Left ventricle myocardium inferior (tissue), 1 donor: Measurements from ENCODE around the gene TLCD5. TPM values are rescaled to one million over a fixed set of nuclear protein-coding genes. Genes with fewer than 3 reads are reported as not detected.

Source experiments
- DNase-seq: peaks from one replicate; pipeline ENCODE4 v3.0.0-alpha.2; 2020
- H3K27ac ChIP-seq: fragments of 200-600 bp; replicated peaks from 2 replicates; pipeline ENCODE4 v1.8.0; 2021
- H3K27me3 ChIP-seq: fragments of 200-600 bp; 2 replicates; pipeline ENCODE4 v1.8.0; 2021; ENCODE audit warnings: low read depth
- H3K36me3 ChIP-seq: fragments of 200-600 bp; 2 replicates; pipeline ENCODE4 v1.8.0; 2021
- H3K4me1 ChIP-seq: fragments of 200-600 bp; 2 replicates; pipeline ENCODE4 v1.8.0; 2021
- H3K4me3 ChIP-seq: fragments of 200-600 bp; 2 replicates; pipeline ENCODE4 v1.8.0; 2021; ENCODE audit warnings: mild to moderate bottlenecking, moderate library complexity
- H3K9me3 ChIP-seq: fragments of 200-600 bp; replicated peaks from 2 replicates; pipeline ENCODE4 v1.8.0; 2021
- CTCF ChIP-seq: fragments of 200-600 bp; IDR thresholded peaks from 2 replicates; pipeline ENCODE4 v1.8.0; 2021; ENCODE audit warnings: antibody characterized with exemption, mild to moderate bottlenecking, borderline replicate concordance
- intact Hi-C: fragments of 100-400 bp; cut with micrococcal nuclease; formaldehyde crosslinking; loops from one replicate; pipeline ENCODE4 v1.11.0; 2022
- total RNA-seq: library from RNA; stranded (reverse); fragmentation: NEBNext Ultra II Directional; extraction: Animal tissue kit (Norgen Biotek cat#: 25700); gene quantifications from one replicate; pipeline ENCODE4 v1.2.1, GENCODE V29; 2021
- donor health status: DM: no; HTN: yes; CAD: no; lungs with severe emphysema.

The TLCD5 gene
- total RNA-seq, 1 donor from 2014 or later = 9.7 TPM

- Histone ChIP-seq H3K27me3 (no peaks in the 10 kb centered on the region), H3K9me3 (no peaks in the 10 kb centered on the region), H3K36me3 (no peaks in the 10 kb centered on the region), H3K4me3 (no peak overlapping the region), H3K27ac (no peak overlapping the region), H3K4me1 (peaks cover 94% of the 10 kb centered on the region)
- DNase-seq = no peak
- no peak for TF ChIP-seq CTCF
- intact Hi-C loops = no loop called here
Measured at GRCh38 chr11:120352405-120352804, 27.3 kb downstream of the TLCD5 start.

DNA sequence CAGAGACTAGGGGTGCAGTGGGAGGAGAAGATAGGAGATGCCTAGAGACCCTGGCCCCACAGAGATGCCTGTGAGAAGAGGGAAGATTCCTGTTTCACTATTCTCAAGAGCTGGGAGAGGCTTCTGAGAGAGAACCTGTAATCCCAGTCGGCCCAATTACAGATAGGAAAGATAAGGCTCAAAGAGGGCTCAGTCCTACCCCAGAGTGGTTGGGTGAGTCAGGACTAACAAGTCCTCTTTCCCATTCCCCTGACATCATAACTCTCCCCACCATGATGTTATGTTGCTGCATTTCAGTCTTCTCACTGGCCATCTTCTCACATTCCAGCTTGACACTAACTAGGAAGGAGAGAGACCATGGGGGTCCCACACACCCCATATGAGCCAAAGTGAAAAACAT is 29.0 kb downstream of the TLCD5 start:
- H3K36me3 ChIP-seq = no peaks in the 10 kb centered on the region
- H3K4me3 ChIP-seq = no peak overlapping the region
- intact Hi-C loops = no loop called here
- TF ChIP-seq CTCF = no peak
- DNase-seq = no peak
- H3K4me1 ChIP-seq = peaks cover 94% of the 10 kb centered on the region
- peak overlapping the region; percentile 28 for H3K27ac ChIP-seq
- H3K9me3 ChIP-seq = no peaks in the 10 kb centered on the region
- H3K27me3 ChIP-seq = no peaks in the 10 kb centered on the region

GRCh38 chr11:120354779-120355178 is 29.7 kb downstream of the TLCD5 start:
- no peak overlapping the region for H3K4me3 ChIP-seq
- DNase-seq = no peak
- H3K36me3 ChIP-seq = no peaks in the 10 kb centered on the region
- H3K27ac ChIP-seq = peak overlapping the region; percentile 28
- H3K27me3 ChIP-seq = no peaks in the 10 kb centered on the region
- no peak for TF ChIP-seq CTCF
- H3K9me3 ChIP-seq = no peaks in the 10 kb centered on the region
- intact Hi-C loops = no loop called here
- peaks cover 94% of the 10 kb centered on the region for H3K4me1 ChIP-seq

- Histone ChIP-seq H3K9me3 (no peaks in the 10 kb centered on the region), H3K4me3 (no peak overlapping the region), H3K27ac (no peak overlapping the region), H3K36me3 (no peaks in the 10 kb centered on the region), H3K27me3 (no peaks in the 10 kb centered on the region), H3K4me1 (peaks cover 97% of the 10 kb centered on the region)
- intact Hi-C loops = no loop called here
- no peak for TF ChIP-seq CTCF
- no peak for DNase-seq
Measured at GRCh38 chr11:120357620-120358019, 32.5 kb downstream of the TLCD5 start.

DNA sequence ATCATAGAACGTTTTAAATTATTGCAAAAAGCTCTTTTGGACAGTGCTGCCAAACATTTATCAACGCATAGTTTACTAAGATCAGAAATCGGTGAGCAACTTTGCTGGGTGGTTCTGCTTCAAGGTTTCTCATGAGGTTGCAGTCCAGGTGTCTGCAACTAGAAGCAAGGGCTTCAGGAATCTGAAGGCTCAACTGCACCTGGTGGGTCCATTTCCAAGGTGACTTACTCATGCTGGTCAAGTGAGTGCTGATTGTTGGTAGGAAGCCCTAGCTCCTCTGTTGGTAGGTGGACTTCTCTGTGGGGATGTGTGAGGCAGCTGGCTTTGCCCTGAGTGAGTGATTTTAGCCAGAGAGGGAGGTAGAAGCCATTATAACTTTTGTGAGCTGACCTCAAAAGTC is 33.6 kb downstream of the TLCD5 start:
- DNase-seq = no peak
- intact Hi-C loops = no loop called here
- H3K27me3 ChIP-seq = no peaks in the 10 kb centered on the region
- H3K4me1 ChIP-seq = peaks cover 97% of the 10 kb centered on the region
- no peaks in the 10 kb centered on the region for H3K36me3 ChIP-seq
- no peaks in the 10 kb centered on the region for H3K9me3 ChIP-seq
- no peak overlapping the region for H3K4me3 ChIP-seq
- TF ChIP-seq CTCF = no peak
- no peak overlapping the region for H3K27ac ChIP-seq

DNA sequence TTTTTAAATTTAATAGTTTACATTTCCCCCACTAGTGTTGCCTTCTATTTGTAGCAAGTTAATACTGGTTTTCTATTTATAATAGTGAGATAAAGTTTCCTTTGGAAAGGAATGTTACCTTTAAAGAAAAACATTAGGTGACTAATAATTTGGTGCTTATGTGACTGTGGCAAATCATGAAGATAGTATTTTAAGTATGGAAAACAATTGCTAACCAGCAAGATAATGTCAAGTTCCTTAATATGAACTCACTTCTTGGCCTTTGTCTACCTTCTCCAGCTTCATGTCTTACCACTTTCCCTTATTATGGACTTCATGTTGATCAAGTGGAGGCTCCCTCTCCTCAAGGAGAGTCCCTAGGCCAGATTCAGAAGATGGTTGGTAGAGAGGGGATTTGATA is 38.3 kb downstream of the TLCD5 start:
- Histone ChIP-seq H3K9me3 (no peaks in the 10 kb centered on the region), H3K27ac (peak overlapping the region; percentile 21), H3K27me3 (no peaks in the 10 kb centered on the region), H3K4me1 (peaks cover 80% of the 10 kb centered on the region), H3K36me3 (no peaks in the 10 kb centered on the region), H3K4me3 (no peak overlapping the region)
- no peak for TF ChIP-seq CTCF
- no peak for DNase-seq
- intact Hi-C loops = no loop called here
